ENCODE results near the gene SLC35F4.
"Not testable (repeated sequence)": the region's sequence is repeated elsewhere in the genome, so short reads cannot be mapped to it uniquely, and the experiment has no call there.

Gene SLC35F4

DNA sequence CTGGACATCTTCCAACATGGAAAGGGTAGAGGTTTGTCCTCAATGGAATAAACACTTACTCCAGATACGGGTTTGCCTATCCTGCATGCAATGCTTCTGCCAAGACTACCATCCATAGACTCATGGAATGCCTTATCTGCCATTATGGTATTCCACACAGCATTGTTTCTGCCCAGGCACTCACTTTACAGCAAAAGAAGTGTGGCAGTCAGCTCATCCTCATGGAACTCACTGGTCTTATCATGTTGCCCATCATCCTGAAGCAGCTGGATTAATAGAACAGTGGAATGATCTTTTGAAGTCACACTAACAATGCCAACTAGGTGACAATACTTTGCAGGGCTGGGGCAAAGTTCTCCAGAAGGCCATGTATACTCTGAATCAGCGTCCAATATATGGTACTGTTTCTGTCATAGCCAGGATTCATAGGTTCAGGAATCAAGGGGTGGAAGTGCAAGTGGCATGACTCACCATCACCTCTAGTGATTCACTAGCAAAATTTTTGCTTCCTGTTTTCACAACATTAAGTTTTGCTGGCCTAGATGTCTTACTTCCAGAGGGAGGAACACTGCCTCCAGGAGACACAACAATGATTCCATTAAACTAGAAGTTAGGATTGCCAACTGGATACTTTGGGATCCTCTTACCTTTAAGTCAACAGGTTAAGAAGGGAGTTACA lies 140.4 kb downstream of the SLC35F4 start:
- Histone ChIP-seq H3K27ac (no peak overlapping the region), H3K36me3 (no peaks in the 10 kb centered on the region), H3K4me3 (ENCODE audit: low read depth in 1 of 2, low read length in 1 of 2) (no peak overlapping the region), H3K9me3 (no peaks in the 10 kb centered on the region), H3K27me3 (no peaks in the 10 kb centered on the region), H3K4me1 (ENCODE audit: control insufficient read depth in 1 of 2, insufficient read depth in 1 of 2, low read depth in 1 of 2, low read length in 1 of 2) (no peaks in the 10 kb centered on the region)
- no peak for TF ChIP-seq CTCF (IDR thresholded peaks at IDR 0.05)

- not testable (repeated sequence) for H3K4me1 ChIP-seq (ENCODE audit: control insufficient read depth in 1 of 2, insufficient read depth in 1 of 2, low read depth in 1 of 2, low read length in 1 of 2); H3K4me3 ChIP-seq (ENCODE audit: low read depth in 1 of 2, low read length in 1 of 2); H3K27me3 ChIP-seq; H3K27ac ChIP-seq; H3K36me3 ChIP-seq; H3K9me3 ChIP-seq
These were observed 143.8 kb downstream of the SLC35F4 start for GRCh38 chr14:57722141-57722540.

DNA sequence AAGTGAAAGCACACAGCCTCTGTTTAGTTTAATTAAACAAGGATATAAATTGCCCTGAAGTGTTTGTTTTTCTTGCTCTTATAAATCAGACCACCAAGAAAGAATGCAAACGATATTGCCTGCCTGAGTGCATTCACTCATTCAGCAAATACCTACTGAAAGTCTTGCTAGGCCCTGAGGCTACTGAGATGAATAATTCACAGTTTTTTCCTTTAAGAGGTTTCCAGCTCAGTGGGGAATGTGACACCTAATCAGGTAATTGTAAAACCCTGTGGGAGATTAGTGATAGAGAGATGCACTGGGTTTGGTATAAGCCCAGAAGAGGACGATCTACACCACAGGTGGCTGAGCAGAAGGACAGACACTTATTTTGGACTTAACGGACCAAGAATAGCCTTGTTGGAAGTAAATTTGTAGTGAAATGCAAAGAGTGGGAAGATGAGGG lies 151.4 kb downstream of the SLC35F4 start:
- TF ChIP-seq CTCF (IDR thresholded peaks at IDR 0.05): no peak
- Histone ChIP-seq H3K4me1 (ENCODE audit: control insufficient read depth in 1 of 2, insufficient read depth in 1 of 2, low read depth in 1 of 2, low read length in 1 of 2) (no peaks in the 10 kb centered on the region), H3K27me3 (no peaks in the 10 kb centered on the region), H3K4me3 (ENCODE audit: low read depth in 1 of 2, low read length in 1 of 2) (no peak overlapping the region), H3K27ac (no peak overlapping the region), H3K9me3 (no peaks in the 10 kb centered on the region), H3K36me3 (no peaks in the 10 kb centered on the region)

- Histone ChIP-seq H3K27me3 (no peaks in the 10 kb centered on the region), H3K4me3 (ENCODE audit: low read depth in 1 of 2, low read length in 1 of 2) (no peak overlapping the region), H3K27ac (no peak overlapping the region), H3K36me3 (no peaks in the 10 kb centered on the region), H3K4me1 (ENCODE audit: control insufficient read depth in 1 of 2, insufficient read depth in 1 of 2, low read depth in 1 of 2, low read length in 1 of 2) (no peaks in the 10 kb centered on the region), H3K9me3 (no peaks in the 10 kb centered on the region)
- no peak for TF ChIP-seq CTCF (IDR thresholded peaks at IDR 0.05)
These were observed 153.2 kb downstream of the SLC35F4 start for GRCh38 chr14:57712698-57713097.

GRCh38 chr14:57712102-57712501 lies 153.8 kb downstream of the SLC35F4 start:
- H3K4me3 ChIP-seq (ENCODE audit: low read depth in 1 of 2, low read length in 1 of 2): no peak overlapping the region

More at GRCh38 chr14:57712102-57712501, 153.8 kb downstream of the SLC35F4 start:
- no peaks in the 10 kb centered on the region for H3K9me3 ChIP-seq
- H3K36me3 ChIP-seq: no peaks in the 10 kb centered on the region
- no peaks in the 10 kb centered on the region for H3K27me3 ChIP-seq
- TF ChIP-seq CTCF (IDR thresholded peaks at IDR 0.05): no peak
- no peaks in the 10 kb centered on the region for H3K4me1 ChIP-seq (ENCODE audit: control insufficient read depth in 1 of 2, insufficient read depth in 1 of 2, low read depth in 1 of 2, low read length in 1 of 2)
- H3K27ac ChIP-seq: no peak overlapping the region

Data from neutrophil (primary cell).